ENCODE data around the gene KRT4. TPM values are rescaled to one million over a fixed set of nuclear protein-coding genes. Genes with fewer than 3 reads are reported as not detected.

KRT4 gene
- total RNA-seq, 1 experiment from 2014 or later = not detected

DNA sequence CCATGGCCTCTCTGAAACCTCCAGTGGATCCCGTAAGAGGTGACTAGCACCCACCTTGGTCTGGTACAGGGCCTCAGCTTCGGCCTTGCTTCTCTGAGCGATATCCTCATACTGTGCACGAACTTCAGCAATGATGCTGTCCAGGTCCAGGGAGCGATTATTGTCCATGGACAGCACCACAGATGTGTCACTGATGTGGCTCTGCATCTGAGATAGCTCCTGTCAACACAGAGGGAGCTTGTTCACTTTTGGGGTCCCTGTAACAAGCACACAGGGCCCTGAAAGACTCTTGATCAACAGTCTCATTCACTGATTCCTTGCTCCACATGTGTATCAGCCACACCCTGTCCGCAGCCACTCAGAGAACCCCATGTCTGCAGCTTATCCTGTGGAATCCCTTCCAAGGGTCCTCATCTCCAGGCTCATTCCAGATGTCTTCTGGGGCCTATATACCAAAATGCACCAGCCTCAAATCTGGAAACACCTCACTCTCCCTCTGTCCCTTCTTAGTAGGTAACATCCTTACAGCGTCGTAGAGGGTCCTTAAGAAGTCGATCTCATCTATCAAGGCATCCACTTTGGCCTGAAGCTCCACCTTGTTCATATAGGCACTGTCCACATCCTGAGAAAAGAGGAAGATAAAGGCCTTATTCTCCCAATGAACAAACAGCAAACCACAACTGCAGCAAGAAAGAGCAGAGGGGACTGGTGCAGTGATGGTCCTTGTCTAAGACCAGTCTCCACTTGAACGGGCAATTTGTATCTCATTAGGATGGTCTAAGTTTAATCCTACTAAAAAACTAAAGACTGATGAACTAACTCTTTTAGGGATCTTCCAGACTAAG, 21.5 kb downstream of the KRT4 start:
- Histone ChIP-seq H3K4ac (ENCODE audit: low read depth, low read length) (no peak overlapping the region), H3T11ph (ENCODE audit: low read length) (no peak overlapping the region), H3K23ac (ENCODE audit: insufficient read length, low read depth, low read length) (no peak overlapping the region), H3K18ac (ENCODE audit: insufficient read length, low read depth, low read length) (no peak overlapping the region), H2BK12ac (ENCODE audit: insufficient read length, low read depth, low read length) (no peak overlapping the region), H3K14ac (ENCODE audit: insufficient read depth, low read length) (no peak overlapping the region), H3K4me1 (ENCODE audit: insufficient read depth, low read length) (no peaks in the 10 kb centered on the region), H2AK5ac (ENCODE audit: insufficient read length, low read length) (no peak overlapping the region), H3K23me2 (ENCODE audit: insufficient read length, low read depth, low read length, poor library complexity, severe bottlenecking) (no peaks in the 10 kb centered on the region), H4K91ac (ENCODE audit: insufficient read length, low read depth, low read length) (no peak overlapping the region), H4K5ac (ENCODE audit: insufficient read length, low read depth, low read length) (no peak overlapping the region), H3K27me3 (ENCODE audit: insufficient read depth, low read length) (no peaks in the 10 kb centered on the region), H4K20me1 (ENCODE audit: control insufficient read depth, insufficient read depth, insufficient read length) (no peaks in the 10 kb centered on the region), H3K27ac (ENCODE audit: insufficient read length, low read depth, low read length) (no peak overlapping the region), H4K8ac (replicated peaks; ENCODE audit: insufficient read length, low read depth, low read length) (no peak overlapping the region), H3K9me3 (ENCODE audit: control insufficient read depth, low read depth, low read length) (no peaks in the 10 kb centered on the region), H3K4me2 (ENCODE audit: insufficient read depth, insufficient read length, low read length) (no peak overlapping the region), H2BK5ac (ENCODE audit: insufficient read length, low read length) (no peak overlapping the region), H2BK15ac (ENCODE audit: low read depth, low read length) (no peak overlapping the region), H3K79me1 (ENCODE audit: insufficient read depth, low read depth, low read length, poor library complexity, severe bottlenecking) (no peaks in the 10 kb centered on the region), H3K56ac (ENCODE audit: insufficient read length, low read depth, low read length) (no peak overlapping the region), H2AFZ (ENCODE audit: low read length) (no peak overlapping the region), H2BK20ac (ENCODE audit: low read depth, low read length, poor library complexity, severe bottlenecking) (no peak overlapping the region), H2BK120ac (ENCODE audit: low read depth, low read length, poor library complexity, severe bottlenecking) (no peak overlapping the region), H3K9ac (ENCODE audit: extremely low read depth, insufficient read length, low read length) (no peak overlapping the region), H3K79me2 (ENCODE audit: insufficient read depth, low read length) (no peaks in the 10 kb centered on the region)
- TF ChIP-seq, protein P1, sequence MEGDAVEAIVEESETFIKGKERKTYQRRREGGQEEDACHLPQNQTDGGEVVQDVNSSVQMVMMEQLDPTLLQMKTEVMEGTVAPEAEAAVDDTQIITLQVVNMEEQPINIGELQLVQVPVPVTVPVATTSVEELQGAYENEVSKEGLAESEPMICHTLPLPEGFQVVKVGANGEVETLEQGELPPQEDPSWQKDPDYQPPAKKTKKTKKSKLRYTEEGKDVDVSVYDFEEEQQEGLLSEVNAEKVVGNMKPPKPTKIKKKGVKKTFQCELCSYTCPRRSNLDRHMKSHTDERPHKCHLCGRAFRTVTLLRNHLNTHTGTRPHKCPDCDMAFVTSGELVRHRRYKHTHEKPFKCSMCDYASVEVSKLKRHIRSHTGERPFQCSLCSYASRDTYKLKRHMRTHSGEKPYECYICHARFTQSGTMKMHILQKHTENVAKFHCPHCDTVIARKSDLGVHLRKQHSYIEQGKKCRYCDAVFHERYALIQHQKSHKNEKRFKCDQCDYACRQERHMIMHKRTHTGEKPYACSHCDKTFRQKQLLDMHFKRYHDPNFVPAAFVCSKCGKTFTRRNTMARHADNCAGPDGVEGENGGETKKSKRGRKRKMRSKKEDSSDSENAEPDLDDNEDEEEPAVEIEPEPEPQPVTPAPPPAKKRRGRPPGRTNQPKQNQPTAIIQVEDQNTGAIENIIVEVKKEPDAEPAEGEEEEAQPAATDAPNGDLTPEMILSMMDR (conservative IDR thresholded peaks at IDR 0.05) = no peak
- no peak overlapping the region for H3K27ac Mint-ChIP-seq
- no peak overlapping the region for H3K4me3 Mint-ChIP-seq
- peaks cover 7% of the 10 kb centered on the region for H3K27me3 Mint-ChIP-seq (ENCODE audit: low read depth)
- H3K4me1 Mint-ChIP-seq = peaks cover 3 to 10% of the 10 kb centered on the region in 2 experiments; a peak in 3 of 4 replicates
- no CpG with 5 or more reads among the region's 10 CpGs for WGBS (ENCODE audit: extremely low coverage, insufficient read length, low lambda C conversion rate)
- no peaks in the 10 kb centered on the region for H3K36me3 Mint-ChIP-seq (ENCODE audit: insufficient read depth in 1 of 3, low read depth in 3 of 3)
- no peaks in the 10 kb centered on the region; a peak in 1 of 5 replicates for H3K9me3 Mint-ChIP-seq
- no peak for DNase-seq

All from H9 (cell line).